ENCODE results near the gene GPC5. TPM values are rescaled to one million over a fixed set of nuclear protein-coding genes. Genes with fewer than 3 reads are reported as not detected.

The GPC5 gene
- total and polyA plus RNA-seq, 4 donors = 0.51 to 22.4 (median 2.0) TPM

- Histone ChIP-seq H3K27me3 (ENCODE audit: control insufficient read depth in 4 of 4, insufficient read depth in 4 of 4, low read length in 3 of 4) (no peaks in the 10 kb centered on the region), H3K9ac (ENCODE audit: low read depth in 1 of 2, low read length in 2 of 2) (no peak overlapping the region), H3K4me3 (ENCODE audit: low read depth in 1 of 3, low read length in 3 of 3) (no peak overlapping the region), H3K9me3 (ENCODE audit: control insufficient read depth in 4 of 4, low read length in 3 of 4) (no peaks in the 10 kb centered on the region), H3K27ac (ENCODE audit: low read depth in 1 of 2, low read length in 2 of 2) (no peak overlapping the region), H3K36me3 (ENCODE audit: control insufficient read depth in 4 of 4, insufficient read depth in 3 of 4, low read depth in 1 of 4, low read length in 3 of 4) (no peaks in the 10 kb centered on the region), H3K4me1 (ENCODE audit: control insufficient read depth in 4 of 4, insufficient read depth in 4 of 4, low read length in 3 of 4) (no peaks in the 10 kb centered on the region)
- DNase-seq (ENCODE audit: low spot score) = no peak
- no peak for TF ChIP-seq REST (IDR thresholded peaks at IDR 0.05)
- no peak for TF ChIP-seq FOXA2 (IDR thresholded peaks at IDR 0.05)
- no peak for TF ChIP-seq FOXA1 (IDR thresholded peaks at IDR 0.05)
- TF ChIP-seq ATF3 (IDR thresholded peaks at IDR 0.05) = no peak
- no peak for TF ChIP-seq RXRA (IDR thresholded peaks at IDR 0.05)
- no peak for TF ChIP-seq RAD21 (IDR thresholded peaks at IDR 0.05)
- no peak for TF ChIP-seq ZBTB33 (IDR thresholded peaks at IDR 0.05)
- no peak for TF ChIP-seq NR2F2 (IDR thresholded peaks at IDR 0.05)
- TF ChIP-seq EGR1 (IDR thresholded peaks at IDR 0.05; ENCODE audit: low read depth in 2 of 2) = no peak
- TF ChIP-seq HNF4A (conservative IDR thresholded peaks at IDR 0.05) = no peak
These were observed 1451.0 kb downstream of the GPC5 start for GRCh38 chr13:92849381-92849780.

- H3K36me3 ChIP-seq (ENCODE audit: control insufficient read depth in 4 of 4, insufficient read depth in 3 of 4, low read depth in 1 of 4, low read length in 3 of 4) = no peaks in the 10 kb centered on the region
- 86% methylated on average over 6 of the region's 6 CpGs for WGBS
- no peak for DNase-seq (ENCODE audit: low spot score)
- no peaks in the 10 kb centered on the region for H3K4me1 ChIP-seq (ENCODE audit: control insufficient read depth in 4 of 4, insufficient read depth in 4 of 4, low read length in 3 of 4)
- no peaks in the 10 kb centered on the region for H3K9me3 ChIP-seq (ENCODE audit: control insufficient read depth in 4 of 4, low read length in 3 of 4)
- H3K9ac ChIP-seq (ENCODE audit: low read depth in 1 of 2, low read length in 2 of 2) = no peak overlapping the region
- H3K4me3 ChIP-seq (ENCODE audit: low read depth in 1 of 3, low read length in 3 of 3) = no peak overlapping the region
- no peak overlapping the region for H3K27ac ChIP-seq (ENCODE audit: low read depth in 1 of 2, low read length in 2 of 2)
- H3K27me3 ChIP-seq (ENCODE audit: control insufficient read depth in 4 of 4, insufficient read depth in 4 of 4, low read length in 3 of 4) = no peaks in the 10 kb centered on the region
- TF ChIP-seq JUND (IDR thresholded peaks at IDR 0.05) (no peak), ZBTB33 (IDR thresholded peaks at IDR 0.05) (no peak), TAF1 (conservative IDR thresholded peaks at IDR 0.05) (no peak), EGR1 (IDR thresholded peaks at IDR 0.05; ENCODE audit: low read depth in 2 of 2) (no peak), FOXA1 (IDR thresholded peaks at IDR 0.05) (no peak), YY1 (IDR thresholded peaks at IDR 0.05) (no peak), REST (IDR thresholded peaks at IDR 0.05) (no peak), RXRA (IDR thresholded peaks at IDR 0.05) (no peak), SP1 (IDR thresholded peaks at IDR 0.05) (no peak), CTCF (IDR thresholded peaks at IDR 0.05; ENCODE audit: low read depth, low read length, missing input control) (no peak), HNF4A (conservative IDR thresholded peaks at IDR 0.05) (no peak), HNF4G (IDR thresholded peaks at IDR 0.05) (no peak), ATF3 (IDR thresholded peaks at IDR 0.05) (no peak), RAD21 (IDR thresholded peaks at IDR 0.05) (no peak), GABPA (IDR thresholded peaks at IDR 0.05 in 1 of 2, conservative IDR thresholded peaks at IDR 0.05 in 1 of 2) (no peak), FOXA2 (IDR thresholded peaks at IDR 0.05) (no peak), NR2F2 (IDR thresholded peaks at IDR 0.05) (no peak)
These were observed 1466.3 kb downstream of the GPC5 start for GRCh38 chr13:92864584-92865284.
